GM15510 (cell line): Measurements from ENCODE around the gene AREG.

Experiments
- POLR2A ChIP-seq: IDR thresholded peaks from 3 replicates; pipeline ENCODE4 v1.6.1; 2011; ENCODE audit warnings: borderline replicate concordance; ENCODE audit not compliant: insufficient read length; ENCODE audit errors: extremely low read depth

AREG gene

DNA sequence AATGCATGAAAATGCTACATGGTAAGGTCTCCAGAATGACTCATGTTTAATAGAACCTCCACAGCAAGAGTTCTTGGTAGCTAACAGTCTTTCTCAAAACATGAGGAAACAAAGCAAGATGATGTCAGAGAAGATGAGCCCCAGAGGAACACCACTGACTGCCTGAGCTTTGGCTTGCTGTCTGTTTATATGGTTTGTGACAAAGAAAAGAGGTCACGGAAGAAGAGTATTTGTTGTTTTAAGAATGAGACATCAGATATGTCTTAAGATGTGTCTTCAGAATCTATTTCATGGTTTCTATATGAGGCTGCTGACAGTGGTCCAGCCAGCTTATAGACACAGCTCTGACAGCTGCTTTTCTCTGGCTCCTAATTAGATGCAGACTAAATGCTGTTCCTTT, 18.8 kb upstream of the AREG start:
- no peak for TF ChIP-seq POLR2A

DNA sequence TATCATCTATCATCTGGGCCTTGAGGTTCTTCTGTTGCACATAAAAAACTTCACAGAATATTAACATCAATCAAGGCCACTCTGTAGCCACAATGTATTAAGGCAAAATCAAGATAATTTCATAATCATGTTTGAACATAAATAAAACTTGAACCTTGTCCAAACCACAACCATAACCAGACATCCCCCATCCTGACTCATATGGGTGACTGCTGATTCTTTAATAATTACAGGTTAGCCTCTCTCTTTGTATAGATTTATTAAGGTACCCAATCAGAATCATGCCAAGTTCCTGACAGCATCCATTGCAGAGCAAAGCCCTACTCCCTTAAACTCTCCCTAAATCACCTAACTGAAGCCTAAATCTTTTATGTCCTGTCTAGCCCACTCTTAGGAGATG, 16.7 kb upstream of the AREG start:
- no peak for TF ChIP-seq POLR2A

GRCh38 chr4:74431113-74431826, 13.7 kb upstream of the AREG start:
- TF ChIP-seq POLR2A, result no peak

DNA sequence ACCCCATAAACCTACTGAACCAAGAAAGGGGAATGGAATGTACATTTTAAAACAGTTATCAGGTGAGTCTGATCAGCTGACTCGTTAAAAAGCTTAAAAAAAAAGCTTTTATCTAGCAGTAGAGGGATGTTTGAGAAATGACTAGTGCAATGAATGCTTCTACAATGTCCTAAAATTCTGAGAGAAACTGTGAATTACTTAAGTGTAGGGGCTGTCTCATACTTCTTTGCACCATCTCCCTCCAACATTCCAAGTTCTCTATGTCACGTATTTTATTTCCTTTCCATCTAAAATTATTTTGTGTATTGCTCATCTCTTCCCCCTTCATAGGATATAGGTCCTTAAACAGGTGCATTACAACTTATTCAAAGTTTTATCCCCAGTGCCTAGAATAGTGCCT, 11.9 kb upstream of the AREG start:
- TF ChIP-seq POLR2A, result no peak

GRCh38 chr4:74433541-74434172, 11.3 kb upstream of the AREG start:
- no peak for TF ChIP-seq POLR2A

GRCh38 chr4:74435296-74435695, 9.6 kb upstream of the AREG start:
- no peak for TF ChIP-seq POLR2A

DNA sequence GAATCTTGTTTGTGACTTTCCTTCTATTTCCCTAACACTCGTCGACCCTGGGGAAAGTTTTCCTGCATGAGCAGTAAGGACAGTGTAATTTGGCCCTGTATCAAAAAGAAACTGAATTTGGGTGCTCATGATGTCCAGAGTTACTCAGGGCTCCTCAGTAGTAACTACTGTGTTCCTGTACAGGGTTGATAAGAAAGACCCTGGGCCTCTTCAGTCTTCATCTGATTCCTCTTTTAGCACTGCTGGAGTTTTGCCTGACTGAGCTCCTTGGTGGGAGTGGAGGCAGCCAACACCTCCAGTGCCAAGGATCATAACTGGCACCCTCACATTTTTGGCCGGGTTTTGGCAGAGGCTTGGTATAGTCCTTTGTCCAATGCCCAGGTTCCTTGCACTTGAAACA, 7.1 kb upstream of the AREG start:
- no peak for TF ChIP-seq POLR2A

DNA sequence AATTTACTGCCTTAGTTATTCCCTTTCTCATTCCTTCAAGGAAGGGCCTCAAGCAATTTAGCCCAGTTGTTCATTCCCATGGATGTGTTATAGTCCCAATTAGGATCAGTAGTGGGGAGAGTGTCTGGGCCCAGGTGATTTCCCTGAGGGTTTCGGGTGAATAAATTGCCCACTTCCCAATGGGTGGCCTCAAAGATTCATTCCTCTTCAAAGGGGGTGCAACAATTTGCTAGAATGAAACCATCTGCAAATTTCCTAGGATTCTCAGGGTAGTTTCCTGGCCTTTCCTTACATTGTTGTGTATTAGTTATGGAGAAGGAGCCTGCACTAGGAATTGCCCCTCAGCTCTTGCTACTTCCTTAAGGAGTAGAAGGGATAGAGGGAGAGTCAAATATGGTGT, 6.3 kb upstream of the AREG start:
- TF ChIP-seq POLR2A, result no peak

- TF ChIP-seq POLR2A, result no peak
These were observed 5.0 kb upstream of the AREG start for GRCh38 chr4:74439952-74440351.

GRCh38 chr4:74440356-74440755, 4.6 kb upstream of the AREG start:
- no peak for TF ChIP-seq POLR2A

DNA sequence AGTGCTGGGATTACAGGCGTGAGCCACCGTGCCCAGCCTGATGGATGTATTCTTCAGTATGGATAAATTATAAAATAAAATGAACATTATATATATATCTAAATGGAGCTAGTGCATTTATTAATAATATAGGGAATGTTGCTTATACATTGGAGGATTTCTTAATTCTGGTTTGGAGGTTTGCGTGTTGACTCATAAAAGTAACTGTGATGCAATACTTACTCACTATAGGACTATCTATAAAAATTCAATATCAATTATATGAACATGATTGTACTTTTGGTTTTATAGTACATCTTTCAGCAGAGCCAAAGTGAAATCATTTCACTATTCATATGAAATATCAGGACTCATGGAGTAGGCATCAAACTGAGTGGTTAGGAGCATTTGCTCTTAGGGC, 3.2 kb upstream of the AREG start:
- no peak for TF ChIP-seq POLR2A

- TF ChIP-seq POLR2A, result no peak
These were observed 1.4 kb downstream of the AREG start for GRCh38 chr4:74446193-74446868.

DNA sequence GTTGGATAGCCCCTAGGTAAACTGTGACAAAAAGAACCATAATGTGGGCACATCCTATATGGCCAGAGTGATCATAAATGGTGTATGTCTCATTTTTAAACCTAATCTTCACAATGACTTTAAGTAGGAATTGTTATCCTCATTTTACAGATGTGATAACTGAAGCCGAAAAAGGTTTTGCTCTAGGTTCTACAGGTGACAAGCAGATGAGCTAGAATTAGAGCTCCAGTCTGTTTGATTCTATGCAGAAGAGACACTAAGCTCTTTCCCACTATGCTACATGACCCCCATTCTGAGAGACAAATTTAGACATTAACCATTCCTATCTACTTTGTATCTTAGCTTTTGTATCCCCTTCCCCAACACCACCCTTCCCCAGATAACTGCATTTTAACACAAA, 2.0 kb downstream of the AREG start:
- TF ChIP-seq POLR2A, result no peak

- no peak for TF ChIP-seq POLR2A
These were observed 2.8 kb downstream of the AREG start for GRCh38 chr4:74447636-74448233.

DNA sequence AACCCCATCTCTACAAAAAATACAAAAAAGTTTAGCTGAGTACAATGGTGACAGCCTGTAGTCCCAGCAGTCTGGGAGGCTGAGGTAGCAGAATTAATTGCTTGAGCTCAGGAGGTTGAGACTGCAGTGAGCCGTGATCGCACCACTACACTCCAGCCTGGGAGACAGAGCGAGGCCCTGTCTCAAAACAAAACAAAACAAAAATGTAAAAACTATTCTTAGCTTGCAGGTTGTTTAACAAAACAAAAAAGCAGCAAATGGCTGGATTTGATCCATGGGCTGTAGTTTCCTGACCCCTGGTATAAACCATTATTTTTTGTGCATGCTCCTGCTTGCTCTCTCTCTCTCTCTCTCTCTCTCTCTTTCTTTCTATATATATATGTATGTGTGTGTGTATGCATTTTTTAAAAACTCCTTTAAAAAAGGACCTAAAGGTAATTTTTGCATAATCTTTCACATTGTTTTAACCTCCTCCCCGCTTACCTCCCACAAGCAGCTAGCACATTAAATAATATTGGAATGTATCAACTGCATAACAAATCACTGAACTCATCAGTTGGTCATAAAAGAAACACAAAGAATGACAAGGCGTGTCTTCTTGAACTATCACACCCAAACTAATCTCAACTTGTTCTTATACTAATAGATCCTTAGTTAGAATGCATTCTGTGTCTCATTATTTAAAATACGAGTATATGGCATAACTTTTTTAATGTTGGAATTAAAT, 4.8 kb downstream of the AREG start:
- no peak for TF ChIP-seq POLR2A

DNA sequence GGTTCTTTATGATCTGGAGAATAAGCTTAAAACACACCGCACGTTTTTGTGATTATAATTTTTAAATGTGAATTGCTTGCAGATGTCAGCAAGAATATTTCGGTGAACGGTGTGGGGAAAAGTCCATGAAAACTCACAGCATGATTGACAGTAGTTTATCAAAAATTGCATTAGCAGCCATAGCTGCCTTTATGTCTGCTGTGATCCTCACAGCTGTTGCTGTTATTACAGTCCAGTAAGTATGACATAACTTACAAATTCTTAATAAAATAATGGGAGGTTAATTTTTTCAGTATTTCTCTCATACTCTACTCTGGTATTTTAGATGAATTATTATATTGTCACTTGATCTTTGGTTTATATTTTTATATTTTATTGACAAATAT, 5.4 kb downstream of the AREG start:
- no peak for TF ChIP-seq POLR2A

- no peak for TF ChIP-seq POLR2A
These were observed 6.3 kb downstream of the AREG start for GRCh38 chr4:74451214-74451661.
